Activated CD4-positive, alpha-beta T cell treated with anti-CD3 and anti-CD28 coated beads, Interleukin-2, amount 50 U/mL, for 4 hours (primary cell): Measurements from ENCODE around the gene RANBP17.

Experiments
- DNase-seq, 2 experiments: peaks; one replicate each; pipeline ENCODE4 v3.0.0-alpha.2; 2020

RANBP17 gene

DNA sequence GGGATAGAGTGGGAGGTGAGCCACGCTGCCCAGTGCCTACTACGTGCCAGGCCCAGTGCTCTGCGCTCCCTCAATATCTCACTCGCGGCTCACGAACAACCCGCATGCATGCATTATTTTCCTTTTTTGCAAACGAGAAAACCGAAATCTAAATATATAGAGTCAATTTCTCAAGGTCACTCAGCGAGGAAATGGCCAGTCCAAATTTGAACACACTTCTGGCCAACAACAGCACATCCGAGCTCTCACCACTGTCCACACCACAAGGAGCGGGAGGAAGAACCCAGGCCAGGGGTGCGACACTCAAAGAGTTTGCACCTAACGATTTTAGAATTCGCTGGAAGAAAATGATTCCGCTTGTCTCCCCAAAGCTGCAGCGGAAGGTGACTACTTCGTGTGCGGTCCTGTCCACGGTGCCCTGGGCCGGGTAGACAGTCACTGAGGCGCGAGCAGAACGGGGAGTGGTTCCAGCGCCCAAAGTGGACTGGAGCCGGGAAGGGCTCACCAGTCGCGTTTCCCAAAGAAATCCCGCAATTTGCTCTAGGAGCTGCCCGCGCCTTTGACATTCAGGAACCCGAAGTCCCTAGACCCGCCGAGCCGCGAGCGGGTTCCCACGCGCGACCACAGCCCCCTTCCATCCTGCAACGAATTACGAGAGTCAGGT lies 446.1 kb downstream of the RANBP17 start:
- no peak for DNase-seq

DNA sequence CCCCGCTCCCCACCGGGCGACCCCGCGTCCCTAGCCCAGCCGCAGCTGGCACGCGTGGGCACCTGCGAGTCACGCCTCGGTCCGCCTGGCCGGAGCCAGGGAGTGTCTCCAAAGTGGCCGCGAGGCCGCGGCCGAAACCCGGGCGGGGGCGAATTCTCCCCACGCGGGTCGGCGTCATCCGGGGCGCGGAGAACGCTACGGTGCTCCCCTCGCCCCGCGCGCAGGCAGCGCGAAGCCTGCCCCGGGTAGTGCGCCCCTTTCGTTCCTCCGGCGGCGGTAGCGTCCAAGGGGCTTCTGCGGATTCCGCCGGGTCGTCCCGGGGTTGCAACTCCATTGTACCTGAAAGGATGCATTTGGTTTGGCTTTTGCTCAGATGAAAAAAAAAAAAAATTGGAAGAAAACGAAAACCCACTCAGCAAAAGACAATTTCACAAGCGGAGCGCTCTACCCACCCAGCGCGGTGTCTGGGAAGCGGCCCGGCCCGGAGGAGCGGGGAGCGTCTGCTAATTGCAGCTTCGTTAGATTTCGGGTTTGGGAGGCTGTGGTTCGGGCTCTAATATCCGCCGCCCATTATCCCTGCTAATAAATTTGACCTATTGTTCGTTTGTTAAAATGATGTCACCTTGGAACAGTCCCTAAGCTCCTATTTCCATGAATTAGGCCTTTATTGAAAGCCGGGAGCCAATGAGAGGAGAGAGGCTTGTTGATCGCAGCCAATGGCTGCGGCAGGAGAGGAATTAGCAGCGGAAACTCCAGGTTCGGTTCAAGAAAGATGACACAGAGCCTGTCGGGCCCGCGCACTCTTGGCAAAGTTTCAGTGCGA lies 446.8 kb downstream of the RANBP17 start, which contains the start of gene TLX3:
Gene TLX3, plus strand, starts transcription at position 796 of the 823 bp plus-strand sequence. CDS start 118 bp downstream, outside the sequence.
- no peak for DNase-seq

DNA sequence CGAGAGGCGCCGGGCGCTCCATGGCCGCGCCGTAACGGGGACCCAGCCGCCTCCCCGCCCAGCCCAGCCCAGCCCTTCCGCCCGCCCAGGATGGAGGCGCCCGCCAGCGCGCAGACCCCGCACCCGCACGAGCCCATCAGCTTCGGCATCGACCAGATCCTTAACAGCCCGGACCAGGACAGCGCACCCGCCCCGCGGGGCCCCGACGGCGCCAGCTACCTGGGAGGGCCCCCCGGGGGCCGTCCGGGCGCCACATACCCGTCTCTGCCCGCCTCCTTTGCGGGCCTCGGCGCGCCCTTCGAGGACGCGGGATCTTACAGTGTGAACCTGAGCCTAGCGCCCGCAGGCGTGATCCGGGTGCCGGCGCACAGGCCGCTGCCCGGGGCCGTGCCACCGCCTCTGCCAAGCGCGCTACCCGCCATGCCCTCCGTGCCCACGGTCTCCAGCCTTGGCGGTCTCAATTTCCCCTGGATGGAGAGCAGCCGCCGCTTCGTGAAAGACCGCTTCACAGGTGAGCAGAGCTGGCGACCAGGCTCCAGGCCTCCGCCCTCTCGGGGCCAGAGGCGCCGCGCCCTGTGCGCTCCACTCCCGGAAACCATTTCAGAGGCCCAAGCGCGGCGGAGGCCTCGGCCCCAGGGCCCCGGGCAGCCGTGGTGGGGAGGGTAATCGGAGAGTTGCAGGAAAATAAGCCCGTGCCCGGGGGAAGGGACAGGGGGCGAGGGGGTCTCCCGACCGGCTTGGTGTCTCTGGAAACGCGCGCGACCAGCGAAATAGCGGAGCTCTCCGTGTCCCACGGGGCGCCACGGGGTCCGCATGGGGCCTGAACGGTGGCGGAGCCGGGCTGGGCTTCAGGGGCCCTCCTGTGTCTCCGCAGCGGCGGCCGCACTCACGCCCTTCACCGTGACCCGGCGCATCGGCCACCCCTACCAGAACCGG lies 447.7 kb downstream of the RANBP17 start:
- DNase-seq: no peak

DNA sequence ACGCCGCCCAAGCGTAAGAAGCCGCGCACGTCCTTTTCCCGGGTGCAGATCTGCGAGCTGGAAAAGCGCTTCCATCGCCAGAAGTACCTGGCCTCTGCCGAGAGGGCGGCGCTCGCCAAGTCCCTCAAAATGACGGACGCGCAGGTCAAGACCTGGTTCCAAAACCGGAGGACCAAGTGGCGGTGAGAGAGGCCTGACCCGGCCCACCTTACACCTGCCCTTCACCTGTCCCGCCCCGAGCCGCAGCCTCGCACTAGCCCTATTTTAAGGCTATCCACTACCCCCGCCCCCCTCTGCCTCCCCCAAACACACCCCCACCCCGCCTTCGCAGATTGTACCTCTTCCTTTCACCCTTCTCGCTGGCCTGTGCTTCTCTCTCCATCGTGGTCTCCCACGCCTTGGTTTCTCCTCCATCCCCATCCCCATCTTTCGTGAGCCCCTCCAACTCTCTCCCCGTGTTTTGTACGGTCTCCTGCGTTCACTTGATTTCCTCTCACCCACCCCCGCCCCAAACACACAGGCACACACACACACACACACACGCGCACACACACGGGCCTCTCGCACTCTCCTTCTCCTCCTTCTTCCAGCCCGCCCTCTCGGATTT lies 448.5 kb downstream of the RANBP17 start:
- DNase-seq: no peak

DNA sequence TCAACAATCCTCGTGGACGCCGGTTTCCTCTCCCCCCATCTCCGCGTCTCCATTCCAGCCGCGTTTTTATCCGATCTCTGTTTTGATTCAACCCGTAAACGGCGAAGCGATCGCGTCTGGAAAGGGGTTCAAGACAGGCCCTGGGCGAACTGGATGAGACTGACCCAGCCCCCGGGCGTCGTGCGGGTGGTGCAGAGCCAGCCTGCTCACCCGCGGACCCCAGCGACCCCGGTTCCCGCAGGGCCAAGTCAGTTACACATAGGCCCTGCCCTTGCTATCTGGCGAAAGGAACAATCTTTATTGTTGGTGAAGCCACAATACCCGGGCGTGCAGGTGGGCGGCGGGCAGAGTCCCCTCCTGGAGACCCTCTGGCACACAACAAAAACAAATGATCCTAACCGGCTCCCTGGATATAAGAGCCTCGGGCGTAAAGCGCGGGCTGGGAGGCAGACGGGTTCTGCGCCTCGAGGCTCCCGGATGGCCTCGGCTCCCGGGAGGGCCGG lies 449.1 kb downstream of the RANBP17 start:
- no peak for DNase-seq

DNA sequence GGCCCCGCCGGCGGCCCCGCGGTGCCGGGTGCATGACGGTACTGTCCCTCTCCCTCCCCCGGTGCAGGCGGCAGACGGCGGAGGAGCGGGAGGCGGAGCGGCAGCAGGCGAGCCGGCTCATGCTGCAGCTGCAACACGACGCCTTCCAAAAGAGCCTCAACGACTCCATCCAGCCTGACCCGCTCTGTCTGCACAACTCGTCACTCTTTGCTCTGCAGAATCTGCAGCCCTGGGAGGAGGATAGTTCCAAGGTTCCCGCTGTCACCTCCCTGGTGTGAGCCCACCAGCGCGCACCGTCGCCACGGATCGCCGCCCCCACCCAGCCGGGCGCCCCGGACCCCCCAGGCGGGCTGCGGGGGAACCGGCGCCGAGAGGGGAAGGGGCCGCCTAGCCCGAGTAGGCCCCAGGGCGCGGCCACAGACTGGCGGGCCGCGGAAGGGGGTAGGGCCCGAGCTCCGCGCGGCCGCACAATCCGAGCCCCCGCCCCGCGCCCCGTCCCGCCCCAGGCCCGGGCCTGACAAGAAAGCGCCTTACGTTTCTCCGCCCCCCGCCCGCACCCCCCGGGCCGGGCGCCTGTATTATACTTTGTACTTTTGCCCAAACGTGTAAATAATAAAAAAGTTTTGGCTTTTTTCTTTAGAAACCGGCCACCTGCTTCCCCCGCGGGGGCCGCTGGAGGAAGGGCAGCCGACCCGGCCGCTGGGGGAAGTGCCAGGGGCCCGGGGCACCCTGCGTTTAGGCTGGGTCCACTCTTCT lies 449.7 kb downstream of the RANBP17 start:
- no peak for DNase-seq

DNA sequence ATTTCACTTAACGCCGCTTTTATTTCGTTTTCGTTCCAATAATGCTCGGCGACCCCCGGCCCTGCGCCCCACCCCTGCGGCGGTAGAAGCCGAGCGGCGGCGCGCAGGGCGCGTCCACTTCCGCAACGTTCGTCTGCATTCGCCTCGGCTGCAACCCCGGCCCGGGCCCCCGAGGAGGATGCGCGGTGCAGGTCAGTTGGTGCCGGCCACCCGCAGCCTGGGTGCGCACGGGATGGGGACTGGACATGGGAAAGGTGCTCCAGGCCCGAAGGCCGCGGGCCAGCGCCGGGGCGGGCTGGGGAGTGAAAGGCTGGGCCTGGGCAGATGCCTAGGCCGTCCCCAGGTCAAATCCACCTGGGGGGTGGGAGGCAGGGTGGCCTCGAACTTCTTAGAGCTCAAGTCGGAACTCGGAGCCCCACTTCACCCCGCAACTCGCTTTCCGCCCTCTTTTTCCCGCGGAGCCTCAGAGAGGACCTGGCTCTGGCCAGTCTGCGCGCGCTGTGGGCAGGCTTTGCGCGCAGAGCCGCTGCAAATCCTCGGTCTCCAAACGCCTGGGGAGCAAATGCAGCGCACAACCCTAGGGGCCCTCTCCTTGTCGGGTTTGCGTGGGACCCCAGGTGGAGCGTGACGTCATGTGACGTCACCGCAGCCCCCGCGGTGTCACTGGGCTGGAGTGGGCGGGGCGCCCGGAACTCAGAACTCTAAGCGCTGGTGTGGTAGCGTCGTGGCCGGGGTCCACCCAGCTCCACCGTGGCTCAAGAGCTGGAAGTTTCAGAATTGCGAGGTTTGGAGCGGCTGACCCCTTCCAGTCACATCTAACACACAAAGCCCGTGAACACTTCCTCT lies 450.5 kb downstream of the RANBP17 start:
- DNase-seq: no peak

DNA sequence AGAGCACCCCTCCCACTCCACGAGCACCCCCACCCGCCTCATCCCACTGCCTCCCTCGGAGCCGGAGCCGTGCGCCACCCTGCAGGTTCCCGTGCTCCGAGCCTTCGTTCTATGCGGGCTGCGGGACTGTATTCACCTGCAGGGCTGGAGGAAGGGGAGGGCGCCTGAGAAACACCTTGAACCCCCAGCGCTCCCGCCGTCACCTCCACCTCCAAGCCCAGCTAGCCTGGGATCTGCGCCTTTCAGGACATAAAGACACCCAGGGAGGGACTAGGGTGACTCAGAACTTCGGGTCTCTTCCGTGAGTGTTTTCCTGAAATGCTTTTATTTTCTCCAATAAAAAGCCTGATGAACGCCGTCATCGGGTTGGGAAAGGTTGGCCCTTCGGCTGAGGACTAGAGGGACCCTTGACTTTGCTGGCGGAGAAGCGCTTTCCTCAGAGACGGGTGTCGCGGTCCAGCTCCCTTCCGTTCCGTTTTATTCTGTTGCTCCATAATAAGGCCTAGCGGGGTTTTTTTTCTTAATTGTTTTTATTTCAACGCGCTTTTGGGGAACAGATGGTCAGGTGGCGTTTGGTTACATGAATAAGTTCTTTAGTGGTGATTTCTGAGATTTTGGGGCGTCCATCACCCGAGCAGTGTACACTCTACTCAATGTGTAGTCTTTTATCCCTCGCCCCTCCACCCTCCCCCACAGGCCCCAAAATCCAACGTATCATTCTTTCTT lies 451.8 kb downstream of the RANBP17 start:
- no peak for DNase-seq

DNA sequence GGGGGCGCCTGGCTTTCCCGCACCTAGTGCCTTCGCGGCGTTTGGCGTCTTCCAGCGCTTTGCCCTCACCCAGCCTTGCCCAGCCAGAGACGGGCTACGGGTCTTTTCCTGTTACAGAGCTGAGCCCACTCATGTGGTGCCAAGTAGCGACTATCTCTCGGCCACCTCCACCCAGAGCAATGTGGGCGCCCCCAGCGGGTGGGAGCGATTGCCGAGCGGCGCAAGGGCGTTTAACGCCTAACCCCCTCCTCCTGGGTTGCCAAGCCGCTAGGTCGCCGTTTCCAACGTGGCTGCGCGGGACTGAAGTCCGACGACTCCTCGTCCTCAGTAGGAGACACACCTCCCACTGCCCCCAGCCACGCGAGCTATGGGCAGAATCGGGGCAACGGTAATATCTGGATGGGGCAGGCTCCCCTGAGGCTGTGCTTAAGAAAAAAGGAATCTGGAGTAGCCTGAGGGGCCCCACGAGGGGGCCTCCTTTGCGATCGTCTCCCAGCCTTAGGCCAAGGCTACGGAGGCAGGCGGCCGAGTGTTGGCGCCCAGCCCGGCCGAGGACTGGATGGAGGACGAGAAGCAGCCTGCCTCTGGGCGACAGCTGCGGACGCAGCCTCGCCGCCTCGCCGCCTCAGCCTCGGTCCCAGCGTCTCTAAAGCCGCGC lies 453.0 kb downstream of the RANBP17 start:
- no peak for DNase-seq

DNA sequence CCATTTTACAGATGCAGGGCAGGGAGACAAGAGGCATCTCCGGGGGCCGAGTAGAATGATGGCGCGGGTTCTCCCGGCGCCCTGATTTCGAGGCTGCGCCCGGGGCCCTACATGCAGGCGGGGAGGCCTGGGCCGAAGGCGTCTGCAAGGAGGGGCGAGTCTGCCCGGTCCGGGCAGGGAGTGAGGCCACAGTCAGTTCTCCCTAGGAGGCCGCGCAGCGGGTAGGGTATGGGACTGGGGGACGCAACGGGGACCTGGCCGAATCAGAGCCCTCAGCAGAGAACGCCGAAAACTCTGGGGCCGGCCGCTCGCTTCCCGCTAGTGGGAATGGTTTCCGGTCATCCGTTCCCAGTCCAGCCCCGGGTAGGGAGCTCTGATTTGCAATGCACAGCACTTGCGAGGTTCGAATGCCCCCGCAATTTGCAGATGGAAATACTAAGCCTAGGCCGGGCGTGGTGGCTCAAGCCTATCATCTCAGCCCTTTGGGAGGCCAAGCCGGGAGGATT lies 453.6 kb downstream of the RANBP17 start:
- DNase-seq: no peak

DNA sequence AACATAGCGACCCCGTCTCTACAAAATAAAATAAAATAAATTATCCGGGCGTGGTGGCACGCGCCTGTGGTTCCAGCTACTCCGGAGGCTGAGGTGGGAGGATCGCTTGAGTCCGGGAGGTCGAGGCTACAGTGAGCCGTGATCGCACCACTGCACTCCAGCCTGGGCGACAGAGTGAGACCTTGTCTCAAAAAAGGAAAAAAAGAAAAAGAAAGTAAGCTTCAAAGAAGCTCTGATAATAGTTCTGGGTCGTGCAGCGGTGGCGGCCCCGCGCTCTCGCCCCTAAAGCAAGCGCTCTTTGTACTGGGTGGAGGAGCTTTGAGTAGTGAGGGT lies 454.1 kb downstream of the RANBP17 start:
- DNase-seq: no peak

DNA sequence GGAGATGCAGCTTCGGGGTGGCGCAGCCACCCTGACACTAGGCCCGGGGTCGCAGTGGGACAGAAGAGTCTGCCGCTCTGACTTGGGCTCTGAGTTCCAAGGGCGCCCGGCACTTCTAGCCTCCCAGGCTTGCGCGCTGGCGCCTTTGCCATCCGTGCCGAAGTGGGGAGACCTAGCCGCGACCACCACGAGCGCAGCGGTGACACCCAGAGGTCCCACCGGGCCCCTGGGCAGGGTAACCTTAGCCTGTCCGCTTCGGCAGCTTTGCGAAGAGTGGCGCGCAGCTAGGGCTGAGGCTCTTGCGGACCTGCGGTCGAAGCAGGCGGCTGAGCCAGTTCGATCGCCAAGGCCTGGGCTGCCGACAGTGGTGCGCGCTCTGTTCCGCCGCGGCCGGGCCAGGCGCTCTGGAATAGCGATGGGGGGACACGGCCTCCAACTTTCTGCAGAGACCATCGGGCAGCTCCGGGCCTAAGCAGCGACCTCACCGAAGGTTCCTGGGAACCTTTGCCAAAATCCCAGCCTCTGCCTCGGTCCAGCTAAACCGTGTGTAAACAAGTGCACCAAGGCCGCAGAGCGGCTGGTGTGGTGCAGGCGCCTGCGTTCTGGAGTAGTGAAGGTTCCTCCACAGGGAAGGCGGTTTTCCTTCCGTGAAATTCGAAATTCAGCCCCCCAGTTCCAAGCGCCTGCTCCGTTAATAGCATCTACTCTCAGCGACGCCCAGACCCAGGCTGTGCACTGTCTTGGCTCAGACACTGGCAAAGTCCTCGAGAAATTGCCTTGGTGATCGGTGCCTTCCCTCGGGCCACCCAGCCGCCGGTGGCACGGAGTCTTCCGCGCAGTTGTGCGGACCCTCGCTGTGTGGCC lies 454.7 kb downstream of the RANBP17 start:
- DNase-seq: no peak

DNA sequence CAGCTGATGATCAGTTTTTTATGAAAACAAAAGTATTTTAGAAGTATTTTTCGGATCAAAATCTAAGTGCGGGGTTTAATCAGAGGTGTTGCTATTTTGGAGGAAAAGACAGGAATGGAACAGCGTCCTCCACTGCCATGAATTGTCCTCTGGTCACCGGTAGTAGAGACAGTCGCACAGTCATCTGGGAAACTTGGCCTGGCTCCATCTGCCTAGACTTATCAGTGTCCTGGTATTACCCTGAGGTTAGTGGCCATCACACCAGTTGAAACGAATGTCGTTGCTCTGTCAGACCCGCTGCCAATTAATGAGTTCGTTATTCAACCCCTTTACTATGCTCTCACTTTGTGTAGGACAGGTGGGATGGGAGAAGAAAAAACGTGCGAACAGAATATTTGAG lies 455.4 kb downstream of the RANBP17 start:
- DNase-seq: no peak

DNA sequence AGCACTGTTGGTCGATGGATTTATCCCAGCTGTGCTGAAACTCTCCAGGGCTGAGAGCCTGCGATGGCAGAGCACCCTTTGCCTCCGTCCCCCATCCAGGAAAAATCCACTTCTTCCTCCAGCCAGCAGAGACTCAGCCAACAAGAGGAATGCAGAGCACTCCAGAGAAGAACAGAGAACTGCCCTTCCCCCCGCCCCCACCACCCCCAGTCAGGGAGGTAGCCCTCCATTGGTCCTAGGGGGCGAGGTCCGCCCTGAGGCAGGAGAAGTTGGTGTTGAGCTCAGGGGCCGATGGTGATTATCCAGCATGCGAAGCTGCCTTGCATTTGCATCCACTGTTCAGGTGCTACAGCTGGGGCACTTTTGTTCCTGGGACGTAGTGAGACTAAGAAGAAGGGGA lies 456.2 kb downstream of the RANBP17 start:
- DNase-seq: no peak

DNA sequence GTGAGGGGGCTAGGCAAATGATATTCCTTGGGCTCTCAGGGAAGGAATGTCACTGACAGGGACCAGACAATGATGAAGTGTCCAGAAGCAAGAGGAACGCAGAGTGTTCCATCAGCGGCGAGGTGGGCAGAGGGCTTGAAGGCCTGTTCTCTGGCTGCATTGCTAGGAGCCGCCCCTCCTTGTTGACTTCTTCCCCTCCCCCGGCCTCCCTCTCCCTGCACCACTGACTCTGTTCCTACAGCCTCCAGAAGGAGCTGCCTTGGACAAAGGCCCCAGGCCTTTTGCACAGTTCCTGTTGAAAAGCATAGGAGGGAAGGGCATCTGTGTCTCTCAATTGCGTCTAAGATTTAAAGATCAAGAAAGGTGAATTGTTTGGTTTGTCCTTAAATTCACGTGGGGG lies 459.6 kb downstream of the RANBP17 start:
- no peak for DNase-seq

DNA sequence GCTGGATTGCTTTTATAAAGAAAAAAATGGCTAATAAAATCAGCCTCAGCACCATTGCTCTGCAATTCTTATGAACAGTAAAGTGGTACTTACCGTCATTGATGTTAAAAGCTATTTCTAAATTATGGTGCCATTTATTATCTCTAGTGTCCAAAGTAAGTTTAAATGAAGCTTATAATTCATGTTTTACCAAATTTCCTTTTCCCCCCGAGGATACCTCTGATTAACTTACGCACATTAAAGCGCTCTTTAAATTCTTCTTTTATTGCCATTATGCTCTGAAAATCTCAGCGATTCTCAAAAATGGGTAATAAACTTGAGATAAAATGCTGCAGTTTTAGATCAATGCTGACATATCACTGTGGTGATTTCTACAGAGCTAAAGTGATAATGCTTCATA lies 460.7 kb downstream of the RANBP17 start:
- DNase-seq: no peak

DNA sequence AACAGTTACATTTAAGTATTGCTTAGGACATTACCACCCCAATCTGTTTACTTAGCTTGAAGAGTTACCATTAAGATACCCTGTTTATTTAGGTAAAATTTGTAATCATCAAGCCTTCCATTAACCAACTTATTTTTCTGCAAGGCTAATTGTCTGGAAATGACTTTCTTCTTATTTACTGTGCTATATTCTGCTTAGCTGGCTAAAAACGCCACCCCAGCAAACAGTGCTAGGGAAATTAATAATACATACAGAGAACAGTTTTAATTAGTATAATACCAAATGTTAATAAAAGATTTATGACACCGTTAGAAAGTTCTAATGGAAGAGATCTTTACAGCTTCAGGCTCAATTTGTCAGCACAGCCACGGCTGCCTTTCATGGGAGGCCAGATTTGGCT lies 461.2 kb downstream of the RANBP17 start:
- DNase-seq: no peak

DNA sequence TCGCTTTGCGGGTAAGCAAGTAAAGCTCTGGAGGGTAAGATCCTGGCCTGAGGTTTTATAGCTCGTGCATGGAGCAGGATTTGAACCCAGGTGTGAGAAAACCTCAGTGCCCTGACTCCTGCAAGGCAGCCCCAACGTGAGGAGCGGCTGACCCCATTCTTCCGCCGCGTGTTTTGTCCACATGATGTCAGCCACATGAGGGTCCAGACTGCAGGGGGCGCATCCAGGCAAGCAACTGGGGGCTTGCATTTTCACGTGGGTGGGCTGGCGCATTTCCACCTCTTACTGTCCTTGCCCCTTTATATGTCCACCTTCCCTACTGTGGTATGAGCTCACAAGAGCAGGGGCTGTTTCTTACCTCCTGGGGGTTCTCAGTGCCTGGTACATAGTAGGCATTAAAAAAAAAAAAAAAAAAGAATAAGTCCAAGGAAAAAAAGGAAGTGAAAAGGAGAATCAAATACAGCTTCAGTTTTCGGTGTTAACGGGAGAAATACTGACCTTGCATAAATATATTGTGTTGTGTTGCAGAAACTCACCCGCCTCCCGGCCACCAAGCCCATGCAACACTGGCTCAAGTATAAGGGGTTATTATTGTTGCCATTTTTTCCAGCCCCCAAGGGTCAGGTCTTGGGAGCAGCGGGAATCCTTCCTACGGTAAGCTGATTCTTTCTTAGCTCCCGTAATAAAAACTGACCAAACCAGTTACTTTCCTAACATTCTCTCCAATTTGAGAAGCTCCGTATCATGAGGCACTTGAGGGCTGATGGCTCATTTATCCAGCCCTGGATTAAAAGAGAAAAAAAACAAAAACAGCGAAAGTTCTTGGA lies 462.2 kb downstream of the RANBP17 start:
- DNase-seq: no peak
